ENCODE data around the gene ALDOA.

The ALDOA gene

GRCh38 chr16:30026449-30026848, 39.1 kb upstream of the ALDOA start:
- Histone ChIP-seq H3K36me3 (ENCODE audit: control insufficient read depth, insufficient read depth, low read length) (no peaks in the 10 kb centered on the region), H2AFZ (no peak overlapping the region), H3K79me2 (no peaks in the 10 kb centered on the region), H3K9ac (no peak overlapping the region), H3K27ac (no peak overlapping the region), H3K27me3 (ENCODE audit: control insufficient read depth, insufficient read depth, low read length) (no peaks in the 10 kb centered on the region), H3K9me3 (ENCODE audit: control insufficient read depth, low read length) (no peaks in the 10 kb centered on the region), H3K4me3 (ENCODE audit: low read depth, low read length) (no peak overlapping the region), H3K4me2 (ENCODE audit: low read length) (no peak overlapping the region), H3K4me1 (peaks cover 6% of the 10 kb centered on the region)
- no peak for TF ChIP-seq CTCF (IDR thresholded peaks at IDR 0.05)

- H3K36me3 ChIP-seq (ENCODE audit: control insufficient read depth, insufficient read depth, low read length): no peaks in the 10 kb centered on the region
- no peaks in the 10 kb centered on the region for H3K27me3 ChIP-seq (ENCODE audit: control insufficient read depth, insufficient read depth, low read length)
- no peak overlapping the region for H3K9ac ChIP-seq
- H3K27ac ChIP-seq: peak overlapping the region; percentile 30
- H3K9me3 ChIP-seq (ENCODE audit: control insufficient read depth, low read length): no peaks in the 10 kb centered on the region
- no peaks in the 10 kb centered on the region for H3K79me2 ChIP-seq
- H3K4me1 ChIP-seq: peaks cover 15% of the 10 kb centered on the region
- peak overlapping the region; percentile 62 for H2AFZ ChIP-seq
- no peak overlapping the region for H3K4me2 ChIP-seq (ENCODE audit: low read length)
- H3K4me3 ChIP-seq (ENCODE audit: low read depth, low read length): no peak overlapping the region
- TF ChIP-seq CTCF (IDR thresholded peaks at IDR 0.05): no peak
These were observed 37.7 kb upstream of the ALDOA start for GRCh38 chr16:30027588-30028437.

DNA sequence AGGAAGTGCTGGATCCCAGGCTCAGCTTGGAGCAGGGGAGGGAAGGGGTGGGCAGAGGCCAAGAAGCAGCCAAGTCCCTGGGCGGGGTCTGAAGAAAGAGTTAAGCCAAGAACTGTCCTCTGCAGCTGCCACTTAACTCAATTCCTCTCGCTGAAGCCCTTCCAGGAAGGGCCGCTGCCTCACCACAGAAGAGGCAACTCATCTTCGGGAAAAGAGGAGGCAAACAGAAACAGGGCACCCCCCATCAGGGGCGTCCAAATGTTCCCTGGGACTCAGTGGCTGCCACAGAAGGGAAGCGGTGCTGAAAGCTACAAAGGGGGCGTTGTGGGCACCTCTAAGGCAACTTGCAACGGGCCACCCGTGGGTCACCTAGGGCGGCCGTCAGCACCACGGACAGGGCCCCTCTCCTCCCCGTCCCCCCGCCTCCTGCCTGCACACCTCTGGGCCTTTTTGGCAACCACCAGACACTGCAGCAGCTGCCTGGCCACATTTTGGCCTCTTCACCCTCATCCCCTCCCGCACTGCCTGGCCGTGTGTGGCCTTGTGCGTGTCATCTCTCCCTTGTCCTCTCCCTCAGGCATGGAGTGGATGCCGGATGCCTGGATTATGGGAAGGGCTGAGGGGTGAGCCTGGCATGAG, 37.0 kb upstream of the ALDOA start:
- no peaks in the 10 kb centered on the region for H3K27me3 ChIP-seq (ENCODE audit: control insufficient read depth, insufficient read depth, low read length)

DNA sequence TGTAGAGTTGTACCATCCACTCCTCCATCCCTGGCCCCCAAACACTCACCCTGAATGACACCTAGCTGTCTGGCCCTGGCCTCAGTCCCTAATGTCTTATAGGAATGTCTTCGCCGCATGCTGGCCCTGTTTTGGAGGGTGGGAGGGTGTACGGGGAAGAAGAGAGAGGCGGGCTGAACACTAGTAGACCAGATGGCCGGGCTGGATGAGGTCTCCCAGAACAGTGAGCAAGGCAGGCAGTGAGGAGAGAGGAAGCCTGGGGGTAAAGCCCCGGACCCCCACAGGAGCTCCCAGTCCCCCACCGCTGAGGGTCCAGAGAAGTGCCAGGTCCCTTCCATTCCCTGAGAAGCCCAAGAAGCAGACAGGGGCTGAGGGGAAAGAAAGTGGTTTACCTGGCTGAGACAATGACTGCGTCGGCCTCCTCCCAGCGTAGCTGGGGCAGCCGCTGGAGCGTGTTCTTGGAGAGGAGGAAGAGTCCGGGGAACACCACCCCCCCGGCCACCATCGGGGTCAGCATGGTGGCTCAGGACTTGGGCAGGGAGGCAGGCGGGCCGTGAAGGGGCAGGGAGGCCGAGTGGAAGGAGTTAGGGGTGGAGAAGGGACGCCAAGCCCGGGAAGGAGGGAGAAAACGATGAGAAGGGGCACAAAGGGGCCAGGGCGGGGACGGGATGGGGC, 35.4 kb upstream of the ALDOA start:
- Histone ChIP-seq H3K27me3 (ENCODE audit: control insufficient read depth, insufficient read depth, low read length) (no peaks in the 10 kb centered on the region), H3K79me2 (no peaks in the 10 kb centered on the region), H3K27ac (no peak overlapping the region), H3K4me1 (peaks cover 15% of the 10 kb centered on the region), H2AFZ (peak overlapping the region; percentile 77), H3K36me3 (ENCODE audit: control insufficient read depth, insufficient read depth, low read length) (no peaks in the 10 kb centered on the region), H3K4me2 (ENCODE audit: low read length) (no peak overlapping the region), H3K9ac (no peak overlapping the region), H3K9me3 (ENCODE audit: control insufficient read depth, low read length) (no peaks in the 10 kb centered on the region), H3K4me3 (ENCODE audit: low read depth, low read length) (no peak overlapping the region)
- no peak for TF ChIP-seq CTCF (IDR thresholded peaks at IDR 0.05)

More for the DNA sequence above, 37.0 kb upstream of the ALDOA start:
- no peaks in the 10 kb centered on the region for H3K36me3 ChIP-seq (ENCODE audit: control insufficient read depth, insufficient read depth, low read length)
- no peaks in the 10 kb centered on the region for H3K9me3 ChIP-seq (ENCODE audit: control insufficient read depth, low read length)
- no peak overlapping the region for H3K4me3 ChIP-seq (ENCODE audit: low read depth, low read length)
- no peak overlapping the region for H3K9ac ChIP-seq
- H3K27ac ChIP-seq: no peak overlapping the region
- H2AFZ ChIP-seq: no peak overlapping the region
- no peak for TF ChIP-seq CTCF (IDR thresholded peaks at IDR 0.05)
- H3K4me1 ChIP-seq: peaks cover 15% of the 10 kb centered on the region
- no peaks in the 10 kb centered on the region for H3K79me2 ChIP-seq
- H3K4me2 ChIP-seq (ENCODE audit: low read length): no peak overlapping the region
